GM18951 (cell line): ENCODE measurements around the gene GAPDHS.

ENCODE experiments used
- POLR2A ChIP-seq: IDR thresholded peaks from 4 replicates; pipeline ENCODE4 v1.6.1; 2011; ENCODE audit warnings: mild to moderate bottlenecking; ENCODE audit not compliant: insufficient read length, insufficient read depth; ENCODE audit errors: extremely low read depth
- in situ Hi-C: fragments of 300-500 bp; cut with MboI; formaldehyde crosslinking; loops from one replicate; pipeline ENCODE4 v1.12.0; 2022; ENCODE audit warnings: low sequenced_read_pairs, mixed read lengths, inconsistent platforms; ENCODE audit not compliant: unreplicated experiment

The GAPDHS gene

GRCh38 chr19:35516310-35516709 lies 16.9 kb upstream of the GAPDHS start:
- in situ Hi-C loops: no loop called here

DNA sequence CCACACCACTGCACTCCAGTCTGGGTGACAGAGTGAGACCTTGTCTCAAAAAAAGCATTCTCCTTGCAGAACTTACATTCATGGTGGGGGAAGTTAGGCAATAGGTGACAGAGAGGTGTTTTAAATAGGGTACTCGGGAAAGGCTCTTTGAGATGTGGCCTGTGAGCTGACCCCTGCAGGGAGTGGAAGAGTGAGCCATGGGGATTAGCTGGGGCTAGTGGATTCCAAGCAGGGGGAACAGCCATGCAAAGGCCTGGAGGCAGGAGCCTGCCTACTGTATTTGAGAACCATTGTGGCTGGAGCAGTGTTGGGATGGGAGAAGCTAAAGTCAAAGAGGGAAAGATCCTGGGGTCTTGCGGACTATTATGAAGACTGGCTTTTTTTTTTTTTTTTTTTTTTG lies 15.9 kb upstream of the GAPDHS start:
- no peak for TF ChIP-seq POLR2A
- in situ Hi-C loops: no loop called here

More at GRCh38 chr19:35516310-35516709, 16.9 kb upstream of the GAPDHS start:
- no peak for TF ChIP-seq POLR2A

GRCh38 chr19:35518313-35518712 lies 14.9 kb upstream of the GAPDHS start:
- in situ Hi-C loops: no loop called here
- no peak for TF ChIP-seq POLR2A

- TF ChIP-seq POLR2A: no peak
- in situ Hi-C loops: no loop called here
Measured at GRCh38 chr19:35519291-35519690, 14.0 kb upstream of the GAPDHS start.

- in situ Hi-C loops: no loop called here
- no peak for TF ChIP-seq POLR2A
Measured at GRCh38 chr19:35521124-35521743, 12.0 kb upstream of the GAPDHS start.

GRCh38 chr19:35522745-35523327 lies 10.4 kb upstream of the GAPDHS start:
- no peak for TF ChIP-seq POLR2A
- in situ Hi-C loops: no loop called here

- TF ChIP-seq POLR2A: no peak
- in situ Hi-C loops: no loop called here
Measured at GRCh38 chr19:35524181-35524837, 8.9 kb upstream of the GAPDHS start.

DNA sequence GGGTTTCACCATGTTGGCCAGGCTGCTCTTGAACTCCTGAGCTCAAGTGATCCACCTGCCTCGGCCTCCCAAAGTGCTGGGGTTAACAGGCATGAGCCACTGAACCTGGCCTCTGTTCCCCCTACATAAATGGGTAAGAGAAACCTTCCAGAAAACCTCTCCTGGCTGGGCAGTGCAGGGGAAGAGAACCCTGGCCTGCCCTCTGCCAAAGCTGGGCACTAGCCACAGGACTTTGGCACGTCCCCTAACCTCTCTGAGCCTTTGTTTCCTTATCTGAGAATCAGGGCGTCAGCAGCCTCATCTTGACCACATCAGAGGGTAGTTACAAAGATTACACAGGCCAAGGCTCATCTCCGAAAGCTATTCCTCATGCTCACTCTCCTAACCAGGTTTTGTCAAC lies 7.4 kb upstream of the GAPDHS start:
- in situ Hi-C loops: no loop called here
- TF ChIP-seq POLR2A: no peak

- in situ Hi-C loops: no loop called here
- TF ChIP-seq POLR2A: no peak
Measured at GRCh38 chr19:35528218-35529038, 4.8 kb upstream of the GAPDHS start, which contains the start of gene SBSN. Gene SBSN, minus strand, starts transcription at chr19:35528311. Its CDS starts 30 bp downstream, at chr19:35528281.

DNA sequence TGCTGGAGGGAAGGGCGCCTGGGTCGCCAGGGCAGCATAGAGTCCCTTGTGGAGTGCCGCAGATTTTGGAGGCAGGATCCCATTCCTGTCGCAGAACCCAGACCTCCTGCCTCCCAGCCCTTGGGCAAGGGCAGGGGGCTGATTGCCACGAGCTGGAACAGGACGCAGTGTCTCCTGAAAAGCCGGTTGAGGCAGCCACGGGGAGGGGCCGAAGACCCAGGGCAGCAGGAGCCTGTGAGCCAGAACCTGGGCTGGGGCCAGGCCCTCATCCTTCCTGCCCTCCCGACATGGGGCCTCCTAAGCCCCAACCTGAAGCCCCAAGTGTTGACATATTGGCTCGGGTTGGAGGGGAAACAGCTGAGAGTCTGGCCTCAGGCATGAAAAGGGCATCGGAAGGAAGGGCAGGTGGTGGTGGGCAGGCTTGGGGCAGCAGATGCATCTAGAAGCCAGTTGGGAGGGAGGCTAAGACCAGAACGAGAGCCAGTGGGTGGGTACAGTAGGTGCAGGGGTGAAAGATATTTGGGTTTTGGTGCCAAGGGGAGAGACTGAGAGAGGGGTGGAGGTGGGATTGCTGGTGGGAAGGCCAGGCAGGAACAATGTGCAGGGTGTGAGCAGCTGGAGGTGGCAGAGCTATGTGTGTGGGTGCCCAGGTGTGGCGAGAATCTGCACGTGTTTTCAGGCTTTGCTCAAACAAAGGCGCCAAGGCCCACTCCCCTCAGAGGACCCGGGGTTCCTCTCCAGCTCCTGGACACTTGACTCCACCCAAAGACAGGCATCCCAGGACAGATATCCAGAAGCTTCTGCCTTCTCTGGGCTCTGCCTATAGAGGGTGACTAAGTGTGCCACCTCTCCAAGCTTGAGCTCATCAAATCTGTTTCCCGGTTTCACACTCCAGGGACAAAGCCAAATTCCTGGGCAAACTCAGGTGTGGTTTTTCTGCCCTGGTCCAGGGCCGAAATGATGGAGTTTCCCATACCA lies 3.7 kb upstream of the GAPDHS start:
- TF ChIP-seq POLR2A: no peak
- in situ Hi-C loops: no loop called here

DNA sequence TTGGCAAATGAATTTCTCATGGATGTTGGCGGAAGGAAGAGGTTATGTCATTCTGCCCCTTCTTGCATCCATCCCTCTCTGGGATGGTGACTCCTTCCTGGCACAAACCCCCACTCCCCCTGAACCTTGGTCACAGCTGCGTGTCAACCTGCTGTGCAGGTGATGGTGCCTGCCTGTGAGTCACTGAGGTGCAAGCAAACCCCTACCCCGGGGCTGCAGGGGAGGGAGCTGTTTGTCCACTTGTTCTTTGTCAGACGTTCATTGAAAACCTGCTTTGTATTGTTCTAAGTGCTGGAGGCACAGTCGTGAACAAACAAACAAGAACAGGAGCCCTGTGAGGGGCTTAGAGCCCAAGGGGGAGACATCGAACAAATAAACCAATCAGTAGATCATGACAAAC lies 2.0 kb upstream of the GAPDHS start:
- in situ Hi-C loops: no loop called here
- TF ChIP-seq POLR2A: no peak

DNA sequence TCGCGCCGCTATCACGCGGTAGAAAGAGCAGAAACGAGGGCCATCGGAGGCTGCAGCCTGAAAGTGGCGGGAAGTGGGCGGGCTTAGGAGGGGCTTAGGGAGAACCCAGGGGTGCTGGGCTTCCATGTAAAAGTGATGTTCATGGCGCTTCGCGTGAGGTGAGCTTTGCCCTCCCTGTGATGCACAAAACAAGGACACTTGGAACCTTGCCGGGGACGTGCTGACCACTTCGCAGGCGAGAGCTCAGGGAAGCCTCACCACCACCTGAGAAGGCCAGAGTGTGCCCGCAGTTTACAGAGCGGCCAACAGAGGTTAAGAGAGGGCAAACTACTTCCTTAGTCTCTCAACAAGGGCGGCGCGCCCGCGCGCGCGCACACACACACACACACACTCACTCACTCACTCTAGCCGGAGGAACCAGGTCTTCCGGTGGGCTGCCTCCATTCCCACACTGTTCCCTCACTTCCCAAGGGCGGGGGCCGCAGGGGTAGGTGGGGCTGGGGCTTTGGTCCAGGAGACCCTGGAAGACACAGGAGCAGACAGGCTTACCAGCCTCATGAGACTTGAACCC lies 651 bp downstream of the GAPDHS start:
- in situ Hi-C loops: no loop called here
- no peak for TF ChIP-seq POLR2A
